ENCODE results near the gene SGIP1.
"Not testable (repeated sequence)": the region's sequence is repeated elsewhere in the genome, so short reads cannot be mapped to it uniquely, and the experiment has no call there.

The SGIP1 gene

DNA sequence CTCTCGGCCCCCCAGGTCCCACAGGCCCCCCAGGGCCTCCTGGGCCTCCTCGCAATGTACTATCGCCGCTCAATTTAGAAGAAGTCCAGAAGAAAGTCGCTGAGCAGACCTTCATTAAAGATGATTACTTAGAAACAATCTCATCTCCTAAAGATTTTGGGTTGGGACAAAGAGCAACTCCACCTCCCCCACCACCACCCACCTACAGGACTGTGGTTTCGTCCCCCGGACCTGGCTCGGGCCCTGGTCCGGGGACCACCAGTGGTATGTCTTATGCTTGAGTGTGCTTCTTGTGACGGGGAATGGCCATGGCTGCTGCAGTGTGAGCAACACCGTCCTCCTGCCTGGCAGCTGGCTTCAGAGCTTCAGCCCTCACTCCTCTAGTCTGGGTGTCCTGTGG is 148.2 kb downstream of the SGIP1 start:
- DNase-seq (ENCODE audit: low read depth): no peak

DNA sequence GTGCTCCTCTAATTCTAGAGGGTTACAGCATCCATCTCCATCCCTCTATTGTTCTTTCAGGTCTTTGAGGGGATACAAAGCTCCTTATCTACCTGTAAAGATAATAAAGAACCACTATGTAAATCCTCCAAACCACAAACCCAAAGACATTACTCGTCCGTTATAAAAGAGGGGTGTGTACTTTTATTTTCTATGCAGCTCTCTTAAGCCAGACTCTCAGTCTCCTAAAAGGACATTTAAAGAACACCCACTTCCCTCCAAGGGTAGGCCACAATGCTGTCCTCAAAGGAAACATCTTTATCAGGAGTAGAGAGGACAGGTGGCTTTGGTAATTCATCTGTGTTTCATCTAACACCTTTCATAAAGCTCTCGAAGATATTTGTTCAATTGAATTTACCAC is 150.4 kb downstream of the SGIP1 start:
- DNase-seq (ENCODE audit: low read depth): no peak

DNA sequence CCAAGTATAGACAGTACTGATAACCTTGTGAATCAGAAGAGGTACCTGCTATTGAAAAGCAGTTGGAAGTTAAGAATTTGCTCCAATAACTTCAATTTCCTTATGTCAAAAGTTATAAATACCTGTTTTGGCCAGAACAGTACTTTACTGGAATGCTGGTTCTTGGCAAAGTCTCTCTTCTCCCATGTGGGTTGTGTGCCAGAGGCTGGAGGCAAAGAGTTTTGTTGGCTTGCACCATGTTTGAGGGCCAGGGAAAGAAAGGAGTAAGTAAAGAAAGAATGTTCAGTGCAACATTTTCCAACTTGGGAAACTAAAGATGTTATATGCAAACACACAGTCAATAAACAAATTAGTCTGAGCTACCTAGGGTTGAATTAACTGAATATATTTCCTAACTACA is 151.3 kb downstream of the SGIP1 start:
- DNase-seq (ENCODE audit: low read depth): no peak

DNA sequence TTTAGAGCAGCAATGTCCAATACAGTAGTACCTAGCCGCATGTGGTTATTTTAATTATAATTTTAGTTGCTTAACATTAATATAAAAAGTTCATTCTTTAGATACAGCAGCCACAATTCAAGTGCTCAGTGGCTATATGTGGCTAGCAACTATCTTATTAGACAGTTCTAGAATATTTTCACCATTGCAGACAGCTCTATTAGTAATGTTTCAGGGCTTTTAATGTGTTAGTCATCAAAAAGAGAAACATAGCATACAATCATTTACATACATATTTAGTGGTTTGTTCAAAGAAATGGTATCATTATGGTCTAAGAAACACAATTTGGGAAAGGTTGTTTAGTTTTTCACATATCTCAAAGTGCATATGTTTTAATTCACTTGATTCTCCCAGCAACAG is 151.7 kb downstream of the SGIP1 start:
- DNase-seq (ENCODE audit: low read depth): no peak

DNA sequence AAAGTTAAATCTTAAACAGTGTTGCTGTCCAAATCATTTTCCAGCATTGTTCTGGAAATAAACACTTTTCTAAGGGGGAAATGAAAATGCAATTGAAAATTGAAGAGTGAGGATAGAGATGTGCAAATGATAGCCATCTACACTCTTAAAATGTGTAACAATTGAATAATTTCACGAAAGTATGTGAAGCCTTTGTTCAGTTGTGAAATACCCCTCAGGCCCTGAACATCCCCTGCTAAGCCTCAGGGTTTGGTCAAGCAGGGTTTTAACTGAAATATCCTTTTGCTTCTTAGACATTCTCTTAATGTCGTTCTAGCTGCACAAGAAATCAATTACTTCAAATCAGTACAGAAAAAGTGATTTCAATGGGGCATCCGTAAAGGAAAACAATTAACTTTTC is 152.5 kb downstream of the SGIP1 start:
- no peak for DNase-seq (ENCODE audit: low read depth)

DNA sequence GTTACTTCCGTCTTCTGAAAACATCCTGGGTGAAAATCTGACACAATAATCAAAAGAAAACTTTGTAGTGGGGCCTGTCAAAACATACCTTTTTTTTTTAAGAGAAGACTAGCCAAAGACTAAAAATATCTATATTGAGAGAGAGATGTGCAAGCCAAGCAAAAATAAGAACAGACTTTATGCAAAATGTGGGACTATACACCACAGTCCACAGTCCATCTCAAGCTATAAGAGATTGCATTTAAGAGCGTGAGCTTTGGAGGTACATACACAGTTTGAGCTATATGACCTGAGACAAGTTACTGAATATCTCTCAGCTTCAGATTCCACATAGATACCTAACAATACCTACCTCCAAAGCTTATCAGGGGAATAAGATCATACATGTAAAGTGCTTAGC is 153.4 kb downstream of the SGIP1 start:
- DNase-seq (ENCODE audit: low read depth): no peak

DNA sequence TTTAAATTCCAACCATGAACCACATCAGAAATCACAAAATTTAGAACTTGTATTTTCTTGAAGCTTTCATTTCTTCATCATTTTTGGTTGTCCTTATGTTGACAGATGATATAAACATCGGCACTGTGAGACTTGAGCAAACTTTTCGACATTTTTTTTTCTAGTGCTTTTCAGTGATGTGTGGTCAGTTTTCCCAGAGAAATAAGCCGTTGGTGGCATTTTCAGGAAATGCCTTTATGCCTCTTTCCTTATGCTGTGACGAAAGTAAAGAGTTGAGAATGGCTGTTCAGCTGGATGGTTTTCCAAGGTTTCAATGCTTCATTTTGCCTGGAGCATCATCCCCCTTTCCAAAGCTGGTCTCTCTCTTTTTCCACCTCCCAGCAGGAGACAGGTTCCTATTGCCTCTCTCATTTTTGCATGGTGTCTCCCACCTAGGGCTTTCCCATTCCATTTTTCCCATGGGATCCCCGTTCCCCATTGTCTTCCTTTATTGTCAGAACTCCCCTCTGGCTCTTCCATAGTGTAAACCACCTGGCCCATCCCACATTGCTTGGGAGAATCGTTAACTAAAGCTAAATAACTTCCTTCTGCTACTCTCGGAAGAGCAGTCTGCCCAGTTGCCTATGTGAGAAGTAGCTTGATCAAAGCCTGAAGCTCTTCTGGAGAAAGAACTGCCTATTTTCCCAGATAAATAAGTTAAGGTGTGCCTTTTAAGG is 156.9 kb downstream of the SGIP1 start:
- DNase-seq (ENCODE audit: low read depth): no peak

DNA sequence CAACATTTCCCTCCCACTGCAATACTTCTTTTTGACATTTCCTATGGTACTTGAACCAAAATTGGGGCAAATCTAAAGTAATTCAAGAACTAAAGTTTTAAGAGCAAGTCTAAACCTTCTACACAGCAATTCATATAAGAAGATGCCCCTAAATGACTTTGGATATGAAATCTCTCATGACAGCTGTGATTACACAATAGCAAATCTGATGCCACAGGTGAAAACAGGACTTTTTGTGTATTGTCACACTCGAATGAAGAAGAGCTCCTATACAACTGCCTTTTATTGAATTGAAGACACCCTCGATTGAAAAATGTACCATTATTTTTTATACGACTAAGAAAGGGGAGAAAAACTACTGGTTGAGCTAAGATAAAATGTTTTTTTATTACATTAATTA is 158.7 kb downstream of the SGIP1 start:
- no peak for DNase-seq (ENCODE audit: low read depth)

DNA sequence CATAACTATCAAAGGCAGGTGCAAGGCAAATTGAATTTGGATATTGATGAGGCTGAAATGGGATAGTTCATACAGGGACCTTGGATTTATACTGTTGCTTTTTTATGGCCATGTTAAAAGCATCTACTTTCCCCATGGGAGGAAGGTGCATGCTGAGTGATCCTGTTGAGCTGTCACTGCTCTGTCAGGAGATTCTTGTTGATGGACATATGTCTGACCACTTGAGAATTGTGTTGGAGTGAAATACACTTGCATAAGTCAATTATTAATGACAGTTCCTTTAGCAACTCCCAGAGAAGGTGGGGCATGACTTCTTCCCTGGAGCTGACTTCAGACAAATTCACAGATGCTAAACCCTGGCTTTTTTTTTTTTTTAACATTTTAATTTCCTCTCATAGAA is 159.9 kb downstream of the SGIP1 start:
- no peak for DNase-seq (ENCODE audit: low read depth)

DNA sequence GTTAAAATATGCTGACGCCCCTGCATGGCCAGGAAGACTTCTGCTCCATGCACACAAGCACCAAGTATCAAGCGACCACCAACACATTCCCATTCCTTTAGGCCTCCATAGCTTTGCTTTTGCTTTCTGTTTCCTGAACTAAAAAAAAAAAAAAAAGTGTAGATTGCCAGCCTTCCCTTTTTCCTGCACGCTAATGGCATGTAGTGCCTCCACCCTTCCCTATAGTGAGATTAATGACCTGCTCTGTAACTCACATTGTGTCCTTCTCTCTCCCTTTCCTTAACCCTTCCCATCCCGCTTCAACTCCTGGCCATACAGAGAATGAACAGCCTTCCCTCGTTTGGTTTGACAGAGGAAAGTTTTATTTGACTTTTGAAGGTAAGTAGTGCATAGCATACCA is 161.2 kb downstream of the SGIP1 start:
- no peak for DNase-seq (ENCODE audit: low read depth)

DNA sequence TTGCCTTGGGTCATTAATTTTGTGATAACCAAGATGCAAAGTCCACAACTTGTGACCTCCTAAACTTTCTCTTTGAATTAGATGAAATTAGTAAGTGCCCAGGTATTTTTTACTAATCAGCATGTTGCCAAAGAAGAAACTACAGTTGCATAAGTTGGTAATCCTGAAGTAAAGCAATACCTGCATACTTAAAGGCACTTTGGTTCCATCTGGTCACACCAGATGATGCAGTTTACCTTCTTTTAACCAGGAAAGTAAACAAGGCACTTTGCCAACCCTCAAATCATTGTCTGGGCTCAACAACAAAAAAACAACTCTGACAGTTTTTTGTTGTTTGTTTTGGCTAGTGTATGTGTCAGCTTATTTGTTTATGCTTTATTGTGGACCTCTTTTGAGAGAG is 162.8 kb downstream of the SGIP1 start:
- DNase-seq (ENCODE audit: low read depth): no peak

DNA sequence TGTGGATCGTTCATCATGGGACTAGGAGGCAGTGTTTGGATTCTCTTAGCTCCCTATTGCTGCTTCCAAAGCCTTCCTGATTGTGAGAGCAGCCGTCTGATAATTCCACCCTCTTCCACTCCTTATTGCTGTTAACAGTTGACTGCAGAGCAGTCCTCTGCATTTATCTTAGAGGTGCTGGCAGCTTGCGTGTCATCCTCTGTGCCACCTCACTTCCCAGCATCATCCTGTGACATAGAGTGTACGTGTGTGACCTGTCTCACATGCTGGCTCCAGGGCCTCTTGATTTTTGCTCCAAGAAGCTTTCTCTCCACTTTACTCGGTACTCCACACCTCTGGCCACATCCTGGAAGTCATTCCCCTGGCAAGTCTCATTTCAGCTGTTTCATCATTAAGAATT is 165.3 kb downstream of the SGIP1 start:
- no peak for DNase-seq (ENCODE audit: low read depth)

DNA sequence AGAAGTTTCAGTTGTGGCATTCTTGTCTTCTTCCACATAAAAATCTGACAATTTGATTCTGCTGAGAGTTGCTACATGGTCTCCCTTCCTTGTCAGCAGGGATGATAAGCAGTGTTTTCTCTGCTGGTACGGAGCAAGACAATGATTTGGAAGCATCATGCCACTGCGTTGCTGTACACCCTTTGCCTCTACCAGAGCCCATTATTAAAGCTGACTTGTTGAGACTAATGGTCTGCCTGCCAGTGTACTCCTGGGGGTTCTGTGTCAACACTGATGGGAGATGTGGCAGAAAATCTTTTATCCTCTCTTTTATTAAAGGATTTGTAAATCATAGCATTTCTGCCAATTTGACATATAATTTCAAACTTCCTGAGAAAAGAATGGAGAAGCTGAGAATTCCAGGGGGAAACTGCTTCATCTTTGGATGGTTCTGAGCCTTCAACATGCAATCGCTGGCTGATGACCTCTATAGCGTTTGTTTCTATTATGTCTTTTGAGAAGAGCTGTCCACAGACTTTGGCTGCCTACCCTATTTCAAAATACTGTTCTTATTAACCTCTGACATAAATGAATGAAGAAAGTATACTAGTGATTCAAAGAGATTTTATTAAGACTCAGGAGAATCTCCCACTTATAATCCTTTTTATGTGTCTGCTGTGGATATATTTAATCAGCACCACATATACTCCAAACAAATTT is 170.4 kb downstream of the SGIP1 start:
- DNase-seq (ENCODE audit: low read depth): no peak

DNA sequence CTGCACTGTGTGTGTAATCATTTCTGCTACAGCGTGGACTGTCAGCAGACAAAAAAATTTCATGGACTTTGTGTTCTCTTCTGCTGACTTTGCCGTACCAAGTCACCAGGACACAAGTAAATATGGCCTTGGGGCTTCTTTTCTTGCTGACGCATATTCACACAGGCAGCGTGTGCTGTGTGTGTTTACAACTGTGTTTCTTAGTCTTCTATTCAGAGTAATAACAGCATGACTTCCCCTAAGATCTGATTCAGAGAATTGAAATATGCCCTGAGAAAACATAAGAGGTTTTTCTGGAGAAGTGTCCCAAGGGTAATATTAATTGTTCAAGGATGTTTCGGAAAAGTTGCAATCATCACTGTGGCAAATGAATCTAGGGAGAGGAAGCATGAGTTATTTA is 171.2 kb downstream of the SGIP1 start:
- DNase-seq (ENCODE audit: low read depth): no peak

DNA sequence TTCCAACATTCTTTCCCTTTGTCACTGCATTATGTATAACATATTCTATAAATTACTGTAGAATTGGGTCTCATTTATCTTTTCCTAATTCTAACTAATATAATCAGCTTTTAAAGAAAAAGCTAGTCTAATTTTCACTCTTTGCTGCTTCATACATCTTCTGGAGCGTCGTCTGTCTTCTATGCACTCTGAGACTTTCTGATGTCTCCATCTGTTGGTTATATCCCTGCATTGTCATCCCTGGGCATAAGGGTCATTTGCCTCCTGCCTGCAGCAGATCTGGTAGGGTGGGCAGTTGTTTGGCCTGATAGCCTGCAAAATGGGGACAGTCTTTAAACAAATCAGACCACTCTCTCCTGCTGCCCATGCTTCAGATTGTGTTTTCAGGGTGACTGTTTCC is 177.5 kb downstream of the SGIP1 start:
- no peak for DNase-seq (ENCODE audit: low read depth)

DNA sequence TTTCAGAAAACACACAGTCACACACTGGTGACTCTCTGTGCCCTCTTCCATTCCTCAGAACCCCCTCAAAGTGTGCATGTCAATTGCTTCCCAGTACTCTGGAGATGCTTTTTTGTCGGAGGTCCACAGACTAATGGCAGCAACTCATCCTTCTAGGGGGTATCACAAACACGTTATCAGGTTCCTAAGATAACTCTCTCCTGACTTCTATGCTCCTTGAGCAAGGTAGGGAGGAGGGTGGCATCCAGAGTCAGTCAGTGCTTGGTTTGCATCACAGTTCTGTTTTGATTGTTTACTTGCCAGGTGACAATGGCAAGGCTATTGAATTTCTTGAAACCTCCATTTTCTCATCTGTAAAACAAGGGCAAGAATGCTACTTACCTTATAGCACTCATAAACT is 178.9 kb downstream of the SGIP1 start:
- DNase-seq (ENCODE audit: low read depth): no peak

DNA sequence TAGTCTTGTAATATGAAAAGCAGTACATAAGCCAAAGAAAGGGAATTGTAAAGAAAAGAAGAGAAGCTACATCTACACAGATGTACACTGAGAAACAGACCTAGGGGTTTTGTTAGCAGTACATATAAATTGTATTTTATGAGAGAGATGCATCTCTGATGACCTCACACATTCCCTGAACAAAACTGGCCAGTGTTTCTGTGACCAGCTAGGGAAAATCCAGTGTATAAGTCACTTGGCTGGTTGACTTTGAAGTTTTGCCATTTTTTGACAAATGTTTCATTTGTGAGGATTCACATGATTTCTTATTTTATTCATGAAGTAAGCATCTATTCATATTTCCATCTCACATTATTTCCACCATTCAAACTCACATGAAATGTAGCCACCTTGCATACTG is 190.0 kb downstream of the SGIP1 start:
- no peak for DNase-seq (ENCODE audit: low read depth)

DNA sequence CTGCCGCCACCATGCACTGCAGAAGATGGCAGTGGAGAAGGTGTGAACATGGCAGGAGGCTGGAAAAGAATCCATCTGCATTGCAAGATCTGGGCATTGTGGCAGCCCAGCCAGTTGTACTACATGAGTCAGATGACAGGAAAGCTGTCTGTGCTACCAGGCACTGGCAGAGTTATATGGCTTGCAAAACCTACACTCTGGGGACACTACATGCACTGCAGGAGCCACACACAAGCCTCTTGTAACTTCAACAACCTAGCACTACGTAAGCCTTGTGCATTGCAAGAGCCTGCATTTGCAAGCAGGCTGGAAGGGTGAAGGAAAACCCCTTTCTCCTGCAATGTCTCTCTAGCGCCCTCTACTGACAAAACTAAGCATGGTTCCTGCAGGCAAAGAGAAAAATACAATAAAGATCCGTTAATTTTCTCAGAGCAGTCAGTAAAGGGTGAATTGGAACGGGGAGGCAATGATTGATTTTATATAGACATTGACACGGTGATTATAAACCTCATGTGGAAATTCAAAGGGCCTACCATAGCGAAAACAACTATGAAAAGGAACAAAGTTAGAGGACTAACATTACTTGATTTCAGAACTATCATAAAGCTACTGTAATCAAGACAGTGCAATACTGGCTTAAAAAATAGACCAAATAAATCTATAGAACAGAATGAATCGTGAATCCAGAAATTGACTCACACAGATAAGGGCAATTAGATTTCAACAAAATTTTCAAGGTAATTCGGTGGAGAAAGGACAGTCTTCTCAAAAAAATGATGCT is 192.1 kb downstream of the SGIP1 start:
- no peak for DNase-seq (ENCODE audit: low read depth)

DNA sequence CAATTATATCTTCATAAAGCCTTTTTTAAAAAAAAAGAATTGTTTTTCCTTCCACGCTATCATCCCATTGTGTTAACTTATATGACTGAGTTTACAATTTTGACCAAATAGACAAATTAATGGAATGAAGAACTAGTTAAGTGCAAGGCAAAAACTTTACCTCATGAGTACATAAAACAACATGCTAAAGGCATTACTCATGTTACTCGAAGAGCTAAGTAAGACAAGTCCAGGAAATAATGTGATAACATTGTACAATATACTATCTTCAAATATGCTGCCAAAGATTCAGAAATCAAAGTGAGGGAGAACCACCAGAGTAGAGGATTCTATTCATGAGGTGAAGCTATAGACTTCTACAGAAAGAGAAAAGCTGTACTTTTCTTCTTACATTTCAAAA is 194.1 kb downstream of the SGIP1 start:
- DNase-seq (ENCODE audit: low read depth): no peak

DNA sequence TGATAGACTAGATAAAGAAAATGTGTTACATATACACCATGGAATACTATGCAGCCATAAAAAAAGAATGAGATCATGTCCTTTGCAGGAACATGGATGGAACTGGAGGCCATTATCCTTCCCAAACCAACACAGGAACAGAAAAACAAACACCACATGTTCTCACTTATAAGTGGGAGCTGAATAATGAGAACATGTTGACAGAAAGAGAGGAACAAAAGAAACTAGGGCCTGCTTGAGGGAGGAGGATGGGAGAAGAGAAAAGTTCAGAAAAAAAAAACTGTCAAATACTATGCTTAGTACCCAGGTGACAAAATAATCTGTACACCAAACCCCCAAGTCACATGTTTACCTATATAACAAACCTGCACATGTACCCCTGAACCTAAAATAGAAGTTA is 194.8 kb downstream of the SGIP1 start:
- not testable (repeated sequence) for DNase-seq (ENCODE audit: low read depth)

DNA sequence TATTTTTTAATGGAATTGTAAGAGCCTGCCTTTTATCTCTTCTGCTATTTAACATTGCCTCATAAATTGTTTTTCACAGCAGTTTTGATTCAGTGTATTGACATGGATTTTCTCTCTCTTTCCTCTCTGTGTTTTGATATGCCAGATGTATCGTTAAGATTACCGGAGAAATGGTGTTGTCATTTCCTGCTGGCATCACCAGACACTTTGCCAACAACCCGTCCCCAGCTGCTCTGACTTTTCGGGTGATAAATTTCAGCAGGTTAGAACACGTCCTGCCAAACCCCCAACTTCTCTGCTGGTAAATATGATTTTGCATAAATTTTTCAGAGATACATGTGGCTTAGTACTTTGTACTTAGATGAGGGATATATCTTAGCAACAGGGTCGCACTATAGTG is 195.2 kb downstream of the SGIP1 start:
- no peak for DNase-seq (ENCODE audit: low read depth)

DNA sequence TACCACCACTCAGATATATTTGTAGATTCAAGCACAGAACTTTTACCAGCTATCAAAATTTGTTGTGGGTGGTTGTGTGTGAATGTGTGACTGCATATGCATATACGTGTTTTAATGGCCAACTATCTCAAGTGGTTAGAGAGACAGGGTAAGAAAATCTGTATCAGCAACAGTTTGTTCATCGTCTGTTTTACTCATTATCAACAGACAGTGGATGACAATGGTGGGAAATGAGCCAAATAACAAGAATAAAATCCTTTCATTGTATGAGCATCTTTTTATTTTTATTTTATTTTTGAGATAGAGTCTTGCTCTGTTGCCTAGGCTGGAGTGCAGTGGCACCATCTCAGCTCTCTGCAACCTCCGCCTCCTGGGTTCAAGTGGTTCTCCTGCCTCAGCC is 195.6 kb downstream of the SGIP1 start:
- no peak for DNase-seq (ENCODE audit: low read depth)

DNA sequence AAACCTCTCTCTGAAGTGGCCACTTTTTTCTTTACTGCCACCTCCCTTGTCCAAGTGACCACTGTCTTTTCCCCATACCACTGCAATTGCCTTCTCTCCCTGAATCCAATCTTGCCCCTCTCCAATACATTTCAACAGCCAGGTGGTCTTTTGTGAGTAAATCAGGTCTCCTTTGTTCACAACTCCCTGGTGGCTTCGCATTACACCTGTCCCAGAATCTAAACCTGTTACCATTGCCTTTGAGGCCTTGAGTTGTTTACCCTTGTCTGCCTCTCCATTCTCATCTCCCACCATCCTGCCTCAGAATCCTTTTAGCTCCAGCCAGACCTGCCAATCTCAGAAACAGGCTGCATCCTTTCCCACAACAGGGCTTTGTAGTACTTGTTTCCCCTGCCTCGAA is 196.5 kb downstream of the SGIP1 start:
- no peak for DNase-seq (ENCODE audit: low read depth)

All from HS-5 (cell line).